K562 (cell line): ENCODE measurements around the gene SPRED2.

ENCODE experiments used
- BACH1 ChIP-seq: fragments of 200-800 bp; sonication (Bioruptor generic); IDR thresholded peaks from 2 replicates; pipeline ENCODE4 v1.6.1; 2016; ENCODE audit warnings: missing genetic modification characterization, missing compliant biosample characterization
- BHLHE40 ChIP-seq: IDR thresholded peaks from 2 replicates; pipeline ENCODE4 v1.6.1; 2011; ENCODE audit warnings: low read length, improper control_type of control experiment
- CHCHD3 ChIP-seq: fragments of 250-450 bp; sonication (Bioruptor Pico); IDR thresholded peaks from 2 replicates; pipeline ENCODE4 v2.1.2; 2022; ENCODE audit warnings: mild to moderate bottlenecking
- ESRRA ChIP-seq: fragments of 450-650 bp; IDR thresholded peaks from 2 replicates; pipeline ENCODE4 v1.6.1; 2014; ENCODE audit warnings: low read depth, mild to moderate bottlenecking, moderate library complexity, borderline replicate concordance
- MAFG ChIP-seq: fragments of 450-650 bp; conservative IDR thresholded peaks from 2 replicates; pipeline ENCODE4 v1.6.1; 2016; ENCODE audit warnings: missing genetic modification characterization, missing compliant biosample characterization
- RAD21 ChIP-seq, 2 experiments: fragments of 250-450 bp in 1 of 2; fragments of 450-650 bp in 1 of 2; sonication (Bioruptor Pico) in 1 of 2; formaldehyde crosslinking in 1 of 2; IDR thresholded peaks in 1 of 2; conservative IDR thresholded peaks in 1 of 2; 2 replicates each; pipeline versions ENCODE4 v1.4.0 to v1.8.0; 2020 to 2022; ENCODE audit warnings: mild to moderate bottlenecking in 2 of 2, moderate library complexity in 1 of 2
- TAF1 ChIP-seq: IDR thresholded peaks from 2 replicates; pipeline ENCODE4 v1.6.1; 2011; ENCODE audit warnings: mild to moderate bottlenecking, low read length, moderate library complexity; ENCODE audit not compliant: insufficient read depth, control insufficient read depth, severe bottlenecking; ENCODE audit errors: extremely low read depth
- ZNF3 ChIP-seq: fragments of 250-450 bp; sonication (Bioruptor Pico); IDR thresholded peaks from 2 replicates; pipeline ENCODE4 v1.5.0; 2021; ENCODE audit warnings: mild to moderate bottlenecking, moderate library complexity
- ZNF609 ChIP-seq: sonication (generic); formaldehyde crosslinking; IDR thresholded peaks from 2 replicates; pipeline ENCODE4 v1.8.1; 2023; ENCODE audit warnings: missing genetic modification reagents, mild to moderate bottlenecking, borderline replicate concordance
- TF ChIP-seq, protein P1 (sequence below), 3 experiments: IDR thresholded peaks in 2 of 3; conservative IDR thresholded peaks in 1 of 3; 2 replicates each; pipeline ENCODE4 v1.5.1; 2011 to 2012; ENCODE audit warnings: low read length in 3 of 3, mild to moderate bottlenecking in 3 of 3, control low read depth in 2 of 3, improper control_type of control experiment in 1 of 3, inconsistent platforms in 1 of 3, low read depth in 1 of 3, mixed read lengths in 1 of 3, moderate library complexity in 1 of 3; ENCODE audit not compliant: insufficient read depth in 2 of 3
- TF ChIP-seq, protein P2 (sequence below): sonication (generic); formaldehyde crosslinking; IDR thresholded peaks from 2 replicates; pipeline ENCODE4 v1.8.1; 2022; ENCODE audit warnings: missing genetic modification reagents

- TF ChIP-seq ZNF609 (no peak), CHCHD3 (no peak), ESRRA (no peak), MAFG (tag) (no peak), BACH1 (tag) (no peak), BHLHE40 (no peak), RAD21 (CRISPR knock-in tag; conservative IDR thresholded peaks at IDR 0.05 in 1 of 2, IDR thresholded peaks at IDR 0.05 in 1 of 2) (no peak), TAF1 (no peak), ZNF3 (CRISPR knock-in tag) (no peak)
- TF ChIP-seq, protein P1, sequence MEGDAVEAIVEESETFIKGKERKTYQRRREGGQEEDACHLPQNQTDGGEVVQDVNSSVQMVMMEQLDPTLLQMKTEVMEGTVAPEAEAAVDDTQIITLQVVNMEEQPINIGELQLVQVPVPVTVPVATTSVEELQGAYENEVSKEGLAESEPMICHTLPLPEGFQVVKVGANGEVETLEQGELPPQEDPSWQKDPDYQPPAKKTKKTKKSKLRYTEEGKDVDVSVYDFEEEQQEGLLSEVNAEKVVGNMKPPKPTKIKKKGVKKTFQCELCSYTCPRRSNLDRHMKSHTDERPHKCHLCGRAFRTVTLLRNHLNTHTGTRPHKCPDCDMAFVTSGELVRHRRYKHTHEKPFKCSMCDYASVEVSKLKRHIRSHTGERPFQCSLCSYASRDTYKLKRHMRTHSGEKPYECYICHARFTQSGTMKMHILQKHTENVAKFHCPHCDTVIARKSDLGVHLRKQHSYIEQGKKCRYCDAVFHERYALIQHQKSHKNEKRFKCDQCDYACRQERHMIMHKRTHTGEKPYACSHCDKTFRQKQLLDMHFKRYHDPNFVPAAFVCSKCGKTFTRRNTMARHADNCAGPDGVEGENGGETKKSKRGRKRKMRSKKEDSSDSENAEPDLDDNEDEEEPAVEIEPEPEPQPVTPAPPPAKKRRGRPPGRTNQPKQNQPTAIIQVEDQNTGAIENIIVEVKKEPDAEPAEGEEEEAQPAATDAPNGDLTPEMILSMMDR (IDR thresholded peaks at IDR 0.05 in 2 of 3, conservative IDR thresholded peaks at IDR 0.05 in 1 of 3; ENCODE audit: insufficient read depth in 2 of 3, low read depth in 1 of 3, low read length in 3 of 3), result no peak
- TF ChIP-seq, protein P2, sequence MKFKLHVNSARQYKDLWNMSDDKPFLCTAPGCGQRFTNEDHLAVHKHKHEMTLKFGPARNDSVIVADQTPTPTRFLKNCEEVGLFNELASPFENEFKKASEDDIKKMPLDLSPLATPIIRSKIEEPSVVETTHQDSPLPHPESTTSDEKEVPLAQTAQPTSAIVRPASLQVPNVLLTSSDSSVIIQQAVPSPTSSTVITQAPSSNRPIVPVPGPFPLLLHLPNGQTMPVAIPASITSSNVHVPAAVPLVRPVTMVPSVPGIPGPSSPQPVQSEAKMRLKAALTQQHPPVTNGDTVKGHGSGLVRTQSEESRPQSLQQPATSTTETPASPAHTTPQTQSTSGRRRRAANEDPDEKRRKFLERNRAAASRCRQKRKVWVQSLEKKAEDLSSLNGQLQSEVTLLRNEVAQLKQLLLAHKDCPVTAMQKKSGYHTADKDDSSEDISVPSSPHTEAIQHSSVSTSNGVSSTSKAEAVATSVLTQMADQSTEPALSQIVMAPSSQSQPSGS (CRISPR knock-in tag), result no peak
Measured at GRCh38 chr2:65340898-65341681, 91.3 kb downstream of the SPRED2 start.
